Fibroblast of lung (primary cell): ENCODE data around the gene TRMT61A.

Source experiments
- CTCF ChIP-seq, 2 donors: IDR thresholded peaks in 1 of 2; conservative IDR thresholded peaks in 1 of 2; 1 replicate in 1 of 2; 2 replicates in 1 of 2; pipeline ENCODE4 v1.5.1; 2011 to 2012; ENCODE audit warnings: low read length in 2 of 2, control low read depth in 1 of 2, inconsistent platforms in 1 of 2, low read depth in 1 of 2, mild to moderate bottlenecking in 1 of 2
- EZH2 ChIP-seq: IDR thresholded peaks from 2 replicates; pipeline ENCODE4 v1.5.1; 2012; ENCODE audit warnings: low read length, control low read depth, mild to moderate bottlenecking; ENCODE audit errors: missing control alignments

- no peak for TF ChIP-seq CTCF (conservative IDR thresholded peaks at IDR 0.05 in 1 of 2, IDR thresholded peaks at IDR 0.05 in 1 of 2; ENCODE audit: low read depth in 1 of 2, low read length in 2 of 2)
- TF ChIP-seq EZH2: no peak
Measured at GRCh38 chr14:103530831-103531230, 1.8 kb downstream of the TRMT61A start.
